Neural cell (in vitro differentiated cells): Measurements from ENCODE around the gene GRB2.

ENCODE experiments used
- EP300 ChIP-seq: fragments of 450-650 bp; conservative IDR thresholded peaks from 2 replicates; pipeline ENCODE4 v1.6.1; 2014; ENCODE audit warnings: antibody characterized with exemption, mild to moderate bottlenecking, moderate library complexity; ENCODE audit not compliant: poor library complexity, severe bottlenecking
- EZH2 ChIP-seq: fragments of 200-600, 300-800 bp; shearing (Covaris generic), sonication (generic); IDR thresholded peaks from 2 replicates; pipeline ENCODE4 v1.6.1; 2014; ENCODE audit warnings: antibody characterized with exemption, low read length, borderline replicate concordance, mild to moderate bottlenecking; ENCODE audit not compliant: insufficient read depth, poor library complexity, severe bottlenecking
- TF ChIP-seq, protein P1 (sequence below): fragments of 450-650 bp; IDR thresholded peaks from 2 replicates; pipeline ENCODE4 v1.5.1; 2014; ENCODE audit warnings: antibody characterized with exemption, mild to moderate bottlenecking, moderate library complexity; ENCODE audit not compliant: poor library complexity, severe bottlenecking

- TF ChIP-seq EZH2 (no peak), EP300 (no peak)
- TF ChIP-seq, protein P1, sequence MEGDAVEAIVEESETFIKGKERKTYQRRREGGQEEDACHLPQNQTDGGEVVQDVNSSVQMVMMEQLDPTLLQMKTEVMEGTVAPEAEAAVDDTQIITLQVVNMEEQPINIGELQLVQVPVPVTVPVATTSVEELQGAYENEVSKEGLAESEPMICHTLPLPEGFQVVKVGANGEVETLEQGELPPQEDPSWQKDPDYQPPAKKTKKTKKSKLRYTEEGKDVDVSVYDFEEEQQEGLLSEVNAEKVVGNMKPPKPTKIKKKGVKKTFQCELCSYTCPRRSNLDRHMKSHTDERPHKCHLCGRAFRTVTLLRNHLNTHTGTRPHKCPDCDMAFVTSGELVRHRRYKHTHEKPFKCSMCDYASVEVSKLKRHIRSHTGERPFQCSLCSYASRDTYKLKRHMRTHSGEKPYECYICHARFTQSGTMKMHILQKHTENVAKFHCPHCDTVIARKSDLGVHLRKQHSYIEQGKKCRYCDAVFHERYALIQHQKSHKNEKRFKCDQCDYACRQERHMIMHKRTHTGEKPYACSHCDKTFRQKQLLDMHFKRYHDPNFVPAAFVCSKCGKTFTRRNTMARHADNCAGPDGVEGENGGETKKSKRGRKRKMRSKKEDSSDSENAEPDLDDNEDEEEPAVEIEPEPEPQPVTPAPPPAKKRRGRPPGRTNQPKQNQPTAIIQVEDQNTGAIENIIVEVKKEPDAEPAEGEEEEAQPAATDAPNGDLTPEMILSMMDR, result no peak
These were observed 39.0 kb downstream of the GRB2 start for GRCh38 chr17:75366432-75366831.
